Heart left ventricle (tissue), 16 donors: ENCODE data around the gene CEP290. TPM values are rescaled to one million over a fixed set of nuclear protein-coding genes. Genes with fewer than 3 reads are reported as not detected.

Source experiments
- ATAC-seq, 4 donors: fragments of 200-7000 bp; cut with Tn5 transposase; one replicate each; pipeline ENCODE4 v1.9.1; 2020 to 2022; ENCODE audit warnings: moderate library complexity in 4 of 4, mild to moderate bottlenecking in 3 of 4, moderate number of reproducible peaks in 1 of 4
- DNase-seq, 5 donors: peaks; one replicate each; pipeline ENCODE4 v3.0.0-alpha.2; 2020
- H3K27ac ChIP-seq, 12 donors: fragments of 200-600 bp; sonication (generic) in 4 of 12; one replicate each; pipeline versions ENCODE4 v1.5.0 to v1.8.0; 2016 to 2022; ENCODE audit warnings: mild to moderate bottlenecking in 2 of 12
- H3K27me3 ChIP-seq, 9 donors: fragments of 200-600 bp; sonication (generic) in 2 of 9; one replicate each; pipeline versions ENCODE4 v1.5.1 to v1.8.0; 2016 to 2022; ENCODE audit warnings: mild to moderate bottlenecking in 3 of 9
- H3K36me3 ChIP-seq, 9 donors: fragments of 200-600 bp; sonication (generic) in 2 of 9; one replicate each; pipeline versions ENCODE4 v1.5.0 to v1.8.0; 2018 to 2022; ENCODE audit warnings: mild to moderate bottlenecking in 2 of 9
- H3K4me1 ChIP-seq, 12 donors: fragments of 200-600 bp; sonication (generic) in 4 of 12; one replicate each; pipeline versions ENCODE4 v1.5.0 to v1.8.0; 2016 to 2022; ENCODE audit warnings: mild to moderate bottlenecking in 3 of 12
- H3K4me3 ChIP-seq, 12 donors: fragments of 200-600 bp; sonication (generic) in 4 of 12; one replicate each; pipeline versions ENCODE4 v1.5.0 to v1.8.0; 2017 to 2022; ENCODE audit warnings: mild to moderate bottlenecking in 9 of 12, moderate library complexity in 4 of 12
- H3K9me3 ChIP-seq, 12 donors: fragments of 200-600 bp; sonication (generic) in 4 of 12; one replicate each; pipeline versions ENCODE4 v1.5.0 to v1.8.0; 2016 to 2022; ENCODE audit warnings: mild to moderate bottlenecking in 1 of 12
- CTCF ChIP-seq, 12 donors: fragments of 200-600 bp; sonication (generic) in 4 of 12; IDR thresholded peaks; one replicate each; pipeline versions ENCODE4 v1.5.0 to v1.8.0; 2018 to 2022; ENCODE audit warnings: antibody characterized with exemption in 12 of 12, mild to moderate bottlenecking in 5 of 12
- POLR2A ChIP-seq, 2 donors: fragments of 450-650 bp; IDR thresholded peaks; one replicate each; pipeline ENCODE4 v1.6.1; 2017; ENCODE audit warnings: antibody characterized with exemption in 2 of 2, mild to moderate bottlenecking in 2 of 2, moderate library complexity in 2 of 2
- WGBS, 4 donors: extraction: QIAGEN DNeasy Blood & Tissue Kit in 2 of 4; methylation state at CpG; one replicate each; pipeline versions ENCODE4 v1.1.5 to v1.1.7; 2013 to 2018; 5-methylcytosine and 5-hydroxymethylcytosine counted together
- intact Hi-C, 10 donors: fragments of 100-400 bp; cut with DNase I; formaldehyde crosslinking; loops; one replicate each; pipeline versions ENCODE4 v1.11.1 to v1.14.2; 2022
- polyA plus RNA-seq, 2 donors: library from polyadenylated mRNA; stranded (reverse); fragments of 200-250 nt; gene quantifications; one replicate each; pipeline ENCODE4 v1.2.3, GENCODE V29; 2013
- total RNA-seq, 9 donors: library from RNA; depleted of rRNA in 2 of 9; stranded (reverse); fragments of >200 nt in 2 of 9; fragmentation: NEBNext Ultra II Directional in 3 of 9; extraction: Animal tissue kit (Norgen Biotek cat#: 25700) in 3 of 9; gene quantifications; one replicate each; pipeline versions ENCODE4 v1.1.0 to v1.2.4, GENCODE V29; 2016 to 2023
- donor health status: ischemic (EF 13 %, LVEDD 7.1; RV severe dilation, severe dysfunction).
- donor health status: healthy with polysubstance abuse.
- donor health status: DM: no; HTN: yes; CAD: no.
- donor health status: DM: no; HTN: no; CAD: no.
- donor health status: ischemic (EF 25% LVEDD 6.9; RV normal size, moderate dysfunction).
- donor health status: ischemic (EF 25% LVEDD 5.7; RV mildly dilated, moderate dysfunction).
- donor health status: healthy.
- donor health status: DM: yes; HTN: yes; CAD: no.
- donor health status: ischemic (EF 35%, LVEDD 5.7; RV mildly dilated, moderate dysfunction).
- donor health status: nonischemic (EF 11% LVEDD 7.7; RV severe dilation, severe dysfunction).
- donor health status: DM: yes; HTN: yes; CAD: no.
- donor health status: PGD.
- donor health status: ischemic (EF 29% LVEDD 5.4; RV normal size, mild dysfunction).
- donor health status: nonischemic (EF 23%, LVEDD 6.1; RV moderate dilation, normal function).

The CEP290 gene
- total and polyA plus RNA-seq, 11 donors = 3.0 to 11.1 (median 7.4) TPM

- H3K4me1 ChIP-seq = no peaks in the 10 kb centered on the region
- TF ChIP-seq CTCF (IDR thresholded peaks at IDR 0.05) (no peak), POLR2A (IDR thresholded peaks at IDR 0.05) (no peak)
- no peak overlapping the region for H3K27ac ChIP-seq
- no peaks in the 10 kb centered on the region for H3K27me3 ChIP-seq
- intact Hi-C loops = no loop called here
- DNase-seq (no peak), ATAC-seq (no peak)
- no peak overlapping the region for H3K4me3 ChIP-seq
- peaks cover 0 to 88% (median 58%) of the 10 kb centered on the region in 9 donors for H3K36me3 ChIP-seq
- H3K9me3 ChIP-seq = no peaks in the 10 kb centered on the region
- 94 to 98% (median 96%) methylated on average over 2 of the region's 2 CpGs for WGBS, 4 donors
Observed at GRCh38 chr12:88108021-88108420, 33.9 kb downstream of the CEP290 start.

GRCh38 chr12:88093573-88093972, 48.3 kb downstream of the CEP290 start:
- DNase-seq (no peak), ATAC-seq (no peak)
- Histone ChIP-seq H3K27ac (no peak overlapping the region), H3K4me3 (no peak overlapping the region), H3K27me3 (no peaks in the 10 kb centered on the region), H3K9me3 (no peaks in the 10 kb centered on the region), H3K4me1 (no peaks in the 10 kb centered on the region), H3K36me3 (peaks cover 0 to 78% (median 33%) of the 10 kb centered on the region in 9 donors)
- intact Hi-C loops = no loop called here
- WGBS, 4 donors = 97 to 98% (median 97%) methylated on average over 4 of the region's 4 CpGs
- TF ChIP-seq POLR2A (IDR thresholded peaks at IDR 0.05) = no peak
- no peak for TF ChIP-seq CTCF (IDR thresholded peaks at IDR 0.05)

GRCh38 chr12:88092771-88093170, 49.1 kb downstream of the CEP290 start:
- H3K4me3 ChIP-seq = no peak overlapping the region
- DNase-seq (no peak), ATAC-seq (no peak)
- no peak overlapping the region for H3K27ac ChIP-seq
- H3K27me3 ChIP-seq = no peaks in the 10 kb centered on the region
- H3K4me1 ChIP-seq = no peaks in the 10 kb centered on the region
- no peaks in the 10 kb centered on the region for H3K9me3 ChIP-seq
- no peak for TF ChIP-seq CTCF (IDR thresholded peaks at IDR 0.05)
- TF ChIP-seq POLR2A (IDR thresholded peaks at IDR 0.05) = no peak
- intact Hi-C loops = no loop called here
- H3K36me3 ChIP-seq = peaks cover 0 to 78% (median 34%) of the 10 kb centered on the region in 9 donors

DNA sequence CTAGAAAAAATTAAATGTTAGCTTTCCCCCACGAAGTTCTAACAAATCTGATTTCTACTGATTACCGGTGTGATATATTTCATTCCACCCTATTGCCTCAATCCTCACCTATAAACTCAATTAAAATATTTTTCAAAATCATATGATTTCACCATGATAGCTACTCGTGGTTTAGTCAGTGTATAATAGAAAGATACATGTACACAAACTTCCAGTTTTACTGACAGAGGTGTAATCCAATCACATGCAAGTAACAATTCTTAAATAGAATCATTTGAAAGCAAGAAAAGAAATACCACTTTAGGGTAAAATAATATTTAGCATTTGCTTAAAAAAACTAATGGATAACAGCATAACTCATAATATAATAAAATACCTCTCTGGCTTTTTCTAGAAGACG, 57.7 kb downstream of the CEP290 start:
- WGBS, 4 donors = 93 to 96% (median 95%) methylated on average over 4 of the region's 4 CpGs

More for the DNA sequence above, 57.7 kb downstream of the CEP290 start:
- Histone ChIP-seq H3K27me3 (no peaks in the 10 kb centered on the region), H3K4me3 (no peak overlapping the region), H3K36me3 (peaks cover 0 to 100% (median 85%) of the 10 kb centered on the region in 9 donors), H3K9me3 (no peaks in the 10 kb centered on the region), H3K27ac (no peak overlapping the region), H3K4me1 (no peaks in the 10 kb centered on the region)
- DNase-seq = no peak
- intact Hi-C loops = no loop called here
- TF ChIP-seq POLR2A (IDR thresholded peaks at IDR 0.05) (no peak), CTCF (IDR thresholded peaks at IDR 0.05) (no peak)
- ATAC-seq = no peak
